HG03103 (cell line): ENCODE results near the gene APOBEC2.

Experiments
- ATAC-seq: cut with Tn5 transposase; IDR thresholded peaks from one replicate; pipeline ENCODE4 v1.9.1; 2021; ENCODE audit warnings: low read depth; ENCODE audit not compliant: unreplicated experiment

APOBEC2 gene

DNA sequence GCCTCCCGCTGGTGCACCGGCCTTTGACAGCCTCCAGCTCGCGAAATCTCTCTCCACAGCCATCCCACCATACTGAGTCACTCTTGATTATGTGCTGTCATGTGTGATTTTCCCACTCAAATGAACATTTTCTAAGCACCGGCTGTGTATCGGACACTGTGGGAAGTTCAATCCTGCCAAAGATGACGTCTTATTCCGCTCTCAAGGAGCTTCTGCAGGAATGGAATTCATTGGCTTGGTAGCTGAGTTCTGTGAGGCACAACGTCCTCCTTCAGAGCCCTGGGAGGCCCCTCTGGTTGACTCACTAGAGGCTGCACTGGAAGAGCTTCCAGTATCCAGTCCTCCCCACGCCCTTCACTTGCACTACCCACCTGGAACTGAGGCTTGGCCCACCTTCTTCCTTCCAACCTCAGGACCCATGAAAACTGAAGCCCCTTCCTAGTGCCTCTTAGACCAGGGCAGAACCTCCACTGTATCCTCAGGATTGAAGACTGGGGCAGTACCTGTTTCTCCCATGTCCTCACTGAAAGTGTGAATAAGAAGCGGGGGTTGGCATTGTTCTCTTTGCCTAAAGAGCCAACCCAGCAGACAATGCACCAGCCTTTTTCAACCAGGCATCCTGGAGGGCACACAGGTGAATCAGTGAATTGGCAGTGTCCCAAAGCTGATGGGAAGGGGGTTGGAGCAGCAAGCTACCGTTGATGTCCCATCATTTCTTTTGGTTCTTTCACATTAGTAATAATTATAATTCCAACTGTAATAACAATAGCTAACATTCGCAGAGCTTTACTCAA, 15.7 kb upstream of the APOBEC2 start:
- no peak for ATAC-seq

DNA sequence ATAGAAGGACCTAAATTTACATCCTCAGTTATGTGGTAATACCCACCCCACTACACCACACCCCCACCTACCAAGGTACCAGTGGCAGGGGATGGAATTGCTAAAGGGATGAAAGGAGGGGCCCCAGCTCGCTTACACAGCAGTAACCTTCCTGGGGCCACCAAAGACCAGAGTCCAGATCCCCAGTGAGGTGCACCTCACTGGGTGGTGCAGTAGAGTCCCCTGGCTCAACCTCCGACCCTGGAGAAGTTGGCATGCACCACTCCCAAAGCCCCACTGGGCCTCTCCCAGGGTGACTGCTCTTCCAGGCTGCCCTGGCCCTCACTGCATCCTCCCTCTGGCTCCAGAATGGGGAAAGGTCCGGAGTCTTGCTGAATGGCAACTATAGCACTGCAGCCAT, 14.8 kb upstream of the APOBEC2 start:
- no peak for ATAC-seq

DNA sequence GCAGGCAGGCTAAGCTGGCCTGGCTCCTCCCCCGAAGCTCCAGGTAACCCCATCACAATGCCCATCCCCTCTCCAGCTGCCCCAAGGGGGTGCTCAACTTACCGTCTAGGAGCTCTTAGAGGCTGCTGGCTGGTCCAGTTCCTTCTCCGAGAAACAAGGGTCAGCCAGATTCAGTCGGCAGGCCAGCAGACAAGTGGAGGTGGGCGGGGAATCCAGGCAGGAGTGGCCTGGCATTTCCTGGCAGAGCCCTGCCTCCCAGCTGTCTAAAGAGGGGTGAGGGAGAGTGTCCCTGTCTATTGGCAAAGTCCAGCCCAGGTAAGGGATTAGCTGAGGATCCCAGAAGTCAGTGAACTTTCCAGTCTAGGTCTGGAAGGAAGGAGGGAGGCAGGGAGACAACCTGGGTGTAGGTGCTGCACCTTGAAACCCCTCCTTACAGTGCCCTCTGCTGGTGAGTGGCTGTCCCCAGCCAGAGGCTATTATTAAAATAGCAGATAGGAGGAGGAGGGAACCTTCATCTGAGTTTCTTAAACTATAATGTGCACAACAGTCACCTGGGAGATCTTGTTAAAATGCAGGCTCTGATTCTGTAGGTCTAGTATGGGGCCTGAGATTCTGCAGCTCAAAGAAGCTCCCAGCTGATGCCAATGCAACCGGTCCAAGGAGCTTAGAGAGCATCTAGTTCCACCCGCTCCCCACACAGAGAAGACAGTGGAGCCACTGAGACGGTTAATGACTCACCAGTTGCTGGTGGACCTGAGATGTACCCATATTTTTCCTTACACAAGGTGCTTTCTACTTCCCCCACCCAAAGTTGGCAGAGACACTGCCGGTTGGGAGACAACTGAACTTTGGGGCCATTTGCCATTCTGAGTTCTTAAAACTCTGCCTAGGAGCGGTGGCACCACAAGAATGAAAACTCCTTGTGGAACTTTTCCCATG, 13.7 kb upstream of the APOBEC2 start, which contains the start of gene UNC5CL:
Gene UNC5CL (minus strand): TSS at position 162 of the 939 bp plus-strand sequence. CDS start 4,147 bp downstream, outside the sequence.
- no peak for ATAC-seq

DNA sequence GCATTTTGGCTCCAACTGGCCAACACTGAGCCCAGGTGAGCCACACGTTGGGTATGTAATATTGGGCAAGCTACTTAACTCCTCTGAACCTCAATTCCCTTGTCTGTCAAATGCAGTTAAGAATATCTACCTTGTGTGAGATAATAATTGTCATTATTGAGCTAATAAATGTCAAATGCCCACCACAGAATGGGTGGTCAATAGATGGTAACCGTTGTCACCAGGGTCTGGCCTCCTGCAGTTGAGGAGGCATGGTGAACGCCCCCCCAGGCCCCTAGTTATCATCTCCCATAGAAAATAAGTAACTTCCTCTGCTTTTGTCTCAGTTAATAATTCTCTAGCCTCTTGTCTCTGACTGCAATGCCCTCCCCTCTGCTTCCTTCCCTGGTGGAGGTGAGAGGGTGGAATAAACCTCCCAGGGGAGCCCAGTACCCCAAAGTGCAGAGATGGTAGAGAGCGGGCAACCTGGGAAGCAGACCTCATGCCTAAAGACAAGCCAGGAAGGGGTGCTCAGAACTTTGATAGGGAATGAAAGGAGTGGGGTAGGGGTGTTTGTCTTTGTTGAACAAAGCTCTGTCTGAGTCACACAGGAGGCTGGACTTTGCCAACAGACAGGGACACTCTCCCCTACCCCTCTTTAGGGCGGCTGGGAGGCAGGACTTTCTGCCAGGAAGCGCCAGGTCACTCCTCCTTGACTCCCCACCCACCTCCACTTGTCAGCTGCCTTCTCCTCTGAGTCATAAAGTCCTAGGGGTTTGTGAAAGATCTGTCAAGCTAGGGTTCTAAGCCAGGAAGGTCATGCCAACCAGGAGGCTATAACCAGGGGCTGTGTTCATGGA, 12.7 kb upstream of the APOBEC2 start:
- ATAC-seq: no peak

DNA sequence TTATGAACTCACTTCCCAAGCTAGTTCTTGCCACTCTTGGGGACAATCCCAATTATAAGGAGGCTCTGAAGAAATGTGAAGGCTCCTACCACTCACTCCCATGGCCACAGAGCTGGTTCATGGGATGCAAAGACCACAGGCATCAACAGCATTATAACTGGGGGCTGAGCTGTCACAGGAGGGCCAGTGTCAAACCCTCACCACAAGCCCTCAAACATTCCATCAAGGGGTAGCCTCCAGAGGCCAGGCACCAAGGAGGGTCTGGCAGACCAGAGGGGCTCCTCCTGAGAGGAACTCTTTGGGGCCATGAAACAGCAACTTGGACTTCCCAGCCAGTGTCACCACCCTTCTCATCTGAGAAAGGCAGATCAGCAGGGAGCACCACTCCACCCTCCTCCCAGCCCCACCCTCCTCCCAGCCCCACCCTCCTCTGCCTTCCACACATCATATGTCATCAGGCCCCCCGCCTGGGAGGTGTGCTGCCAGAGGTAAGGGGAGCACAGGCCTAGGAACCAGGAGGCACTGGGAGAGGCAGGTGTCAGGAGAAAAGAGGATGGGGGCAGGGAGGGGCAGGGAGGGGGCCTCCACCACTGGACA, 12.0 kb upstream of the APOBEC2 start:
- ATAC-seq: no peak

DNA sequence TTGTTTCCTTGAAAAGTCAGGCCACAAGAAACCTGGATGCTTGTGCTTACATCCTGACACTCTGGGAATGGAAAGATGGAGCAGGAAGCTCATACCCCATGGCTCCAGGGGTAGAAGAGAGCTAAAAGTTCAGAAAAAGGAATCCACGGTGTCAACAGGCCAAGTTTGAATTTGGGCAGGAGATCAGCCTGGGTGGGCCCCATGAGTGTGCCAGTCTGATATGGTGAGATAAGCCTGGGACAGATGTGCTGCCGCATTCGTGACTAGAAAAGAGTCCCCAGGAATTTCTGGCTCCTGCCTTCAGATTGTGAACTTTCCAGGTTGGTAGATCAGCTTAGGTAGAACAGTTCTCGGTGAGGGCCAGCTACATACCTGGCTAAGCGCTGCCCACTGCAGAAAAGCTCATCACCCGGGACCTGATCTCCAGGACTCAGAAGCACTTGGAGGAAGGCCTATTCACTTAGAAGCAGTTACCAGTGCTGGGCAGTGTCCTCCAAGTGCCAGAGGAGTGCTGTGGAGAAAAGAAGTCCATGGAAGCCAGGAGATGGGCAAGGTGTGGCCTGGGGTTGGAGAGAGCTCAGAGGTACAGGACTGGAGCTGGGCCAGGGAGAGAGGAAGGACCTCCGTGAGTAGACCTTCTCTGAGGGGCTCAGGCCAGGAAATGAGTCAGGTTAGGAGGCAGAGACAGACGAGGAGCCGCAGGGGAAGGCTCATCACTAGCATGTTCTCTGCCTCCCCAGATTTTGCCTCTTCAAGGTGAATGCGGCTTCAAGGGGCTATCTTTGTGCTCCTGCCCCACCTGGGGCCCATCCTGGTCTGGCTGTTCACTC, 10.6 kb upstream of the APOBEC2 start, which contains the start of gene TSPO2:
Gene TSPO2 (plus strand): TSS at position 242 of the 830 bp plus-strand sequence. CDS start 519 bp downstream, at position 761.
- ATAC-seq: no peak

DNA sequence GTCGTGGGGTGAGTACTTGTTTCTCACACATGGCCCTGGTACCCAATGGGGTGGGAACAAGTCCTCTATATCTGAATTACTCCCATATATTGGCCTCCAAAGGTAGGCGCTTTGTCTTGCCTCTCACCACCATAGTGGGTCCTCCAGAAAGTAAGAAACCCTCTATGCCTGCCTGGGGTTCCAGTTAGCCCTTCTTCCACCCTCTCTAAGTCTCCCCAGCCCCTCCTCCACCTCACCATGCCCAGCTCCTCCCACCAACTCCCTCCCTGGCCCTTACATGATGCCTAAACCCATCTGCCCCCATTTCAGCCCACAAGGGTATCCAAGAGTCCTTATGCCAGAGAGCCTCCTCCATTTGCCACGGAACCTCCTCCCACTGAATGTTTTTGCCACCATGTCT, 9.9 kb upstream of the APOBEC2 start:
- ATAC-seq: no peak

DNA sequence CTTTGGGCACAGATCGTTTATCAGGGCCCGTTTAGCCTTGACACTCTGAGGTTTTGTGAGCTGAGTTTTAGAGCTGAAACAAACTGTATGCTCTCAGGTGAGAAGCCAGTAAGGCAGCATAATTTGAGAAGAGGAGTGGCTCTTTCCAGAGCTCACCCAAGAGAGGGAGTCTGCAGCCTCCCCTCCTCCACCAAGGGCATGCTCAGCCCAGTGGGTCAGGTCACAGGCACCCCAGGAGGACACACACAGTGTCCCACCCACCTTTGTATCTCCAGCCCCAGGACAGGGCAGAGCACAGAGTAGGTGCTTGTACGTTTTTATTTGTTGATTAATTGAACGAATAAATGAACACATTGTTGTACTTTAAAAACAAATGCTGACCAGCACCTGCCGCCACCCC, 7.3 kb upstream of the APOBEC2 start:
- no peak for ATAC-seq

DNA sequence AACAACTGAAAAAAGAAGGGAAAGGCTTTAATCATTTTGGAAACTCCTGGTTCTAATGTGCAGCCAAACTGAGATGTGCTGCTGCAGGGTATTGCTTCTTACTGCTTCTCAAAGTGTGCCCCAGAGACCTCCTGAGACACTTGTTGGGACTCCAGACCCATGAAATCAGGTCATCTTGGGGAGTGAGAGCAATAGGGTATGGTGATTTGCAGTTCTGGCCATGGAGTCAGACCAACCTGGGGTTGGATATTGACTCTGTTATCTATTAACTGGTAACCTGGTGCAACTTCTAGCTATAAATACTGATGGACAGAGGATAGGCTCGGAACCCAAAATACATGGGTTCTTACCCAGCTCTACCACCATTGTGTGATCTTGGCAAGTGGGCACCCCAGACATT, 6.9 kb upstream of the APOBEC2 start:
- no peak for ATAC-seq

DNA sequence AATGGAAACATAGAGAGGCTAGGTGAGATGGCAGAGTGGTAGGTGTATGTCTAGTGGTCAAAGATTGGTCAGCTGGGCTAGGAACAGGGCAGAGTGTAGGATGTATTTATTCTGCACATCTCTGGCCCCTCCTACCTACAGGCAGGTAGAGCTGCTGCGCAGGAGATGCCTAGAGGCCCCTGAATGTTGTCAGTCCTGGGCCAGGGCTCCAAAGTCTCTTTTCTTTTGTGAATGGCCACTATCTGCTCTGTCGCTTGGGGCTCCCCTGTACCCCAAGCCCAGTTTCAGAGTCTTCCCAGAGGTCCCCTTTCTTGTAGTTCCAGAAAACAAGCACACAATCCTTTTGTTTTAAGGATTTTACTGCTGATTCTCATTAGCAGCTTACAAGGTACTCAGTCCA, 5.7 kb upstream of the APOBEC2 start:
- no peak for ATAC-seq

DNA sequence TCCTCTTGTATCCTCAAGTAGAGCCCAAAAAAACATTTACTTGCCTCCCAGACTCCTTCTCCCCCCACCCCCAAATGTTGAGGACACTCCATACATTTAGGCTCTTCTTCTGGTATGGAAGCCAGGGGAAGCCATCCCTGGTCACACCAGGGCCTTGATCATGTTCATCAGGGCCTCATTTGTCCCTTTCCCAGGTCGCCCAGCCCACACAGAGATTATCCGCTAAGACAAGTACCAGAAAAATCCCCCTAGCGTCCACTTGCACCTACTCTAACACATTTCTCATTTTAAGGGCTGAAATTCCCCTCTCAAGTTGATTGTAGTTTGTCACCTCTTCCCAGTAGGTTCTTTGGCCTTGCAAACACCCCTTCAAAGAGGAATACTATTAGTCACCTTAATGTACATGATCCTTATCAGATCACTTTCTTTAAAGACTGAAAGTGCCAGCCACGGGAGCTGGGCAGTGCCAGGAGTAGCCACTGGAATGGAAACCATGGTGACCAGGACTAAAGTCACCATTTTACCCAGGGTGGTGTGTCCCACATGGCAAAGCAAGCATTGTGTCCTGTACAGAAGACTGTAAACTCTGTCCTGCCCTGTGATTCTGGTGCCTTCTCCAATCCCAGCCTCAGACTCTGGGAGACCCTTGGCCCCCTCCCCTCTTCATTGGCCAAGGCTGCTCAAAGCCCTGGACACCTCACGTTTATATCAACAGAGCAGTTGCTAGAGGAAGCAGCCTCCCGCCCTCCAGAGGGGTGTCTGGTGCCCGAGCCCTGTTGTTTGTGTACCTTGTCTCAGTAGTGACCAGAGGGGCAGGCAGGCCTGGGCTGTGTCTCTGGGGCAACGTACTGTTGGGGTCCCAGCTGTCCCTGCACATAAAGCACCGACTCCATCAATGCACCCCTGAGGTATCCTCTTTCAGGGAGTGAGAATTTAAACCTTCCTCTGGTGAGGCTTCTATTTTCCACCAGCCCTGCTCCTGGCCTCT, 5.0 kb upstream of the APOBEC2 start:
- no peak for ATAC-seq

DNA sequence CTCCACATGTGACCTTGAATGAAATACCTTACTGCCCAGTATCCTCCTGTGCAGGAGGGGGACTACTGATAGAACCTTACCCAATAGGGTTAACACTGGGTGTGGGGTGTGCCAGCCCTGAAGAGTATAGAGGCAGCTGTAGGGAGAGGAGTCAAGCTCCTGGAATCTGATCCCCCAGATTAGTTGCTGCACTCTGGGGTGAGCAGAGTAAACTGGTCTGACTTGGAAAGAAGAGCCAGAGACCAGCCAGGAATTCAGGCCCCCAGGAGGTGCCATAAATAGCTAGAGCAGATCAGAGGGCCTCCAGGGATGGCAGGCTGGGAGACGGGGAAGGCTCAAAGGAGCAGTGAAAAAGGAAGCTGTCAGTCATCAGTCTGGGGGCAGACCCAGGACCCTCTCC, 3.5 kb upstream of the APOBEC2 start:
- no peak for ATAC-seq

DNA sequence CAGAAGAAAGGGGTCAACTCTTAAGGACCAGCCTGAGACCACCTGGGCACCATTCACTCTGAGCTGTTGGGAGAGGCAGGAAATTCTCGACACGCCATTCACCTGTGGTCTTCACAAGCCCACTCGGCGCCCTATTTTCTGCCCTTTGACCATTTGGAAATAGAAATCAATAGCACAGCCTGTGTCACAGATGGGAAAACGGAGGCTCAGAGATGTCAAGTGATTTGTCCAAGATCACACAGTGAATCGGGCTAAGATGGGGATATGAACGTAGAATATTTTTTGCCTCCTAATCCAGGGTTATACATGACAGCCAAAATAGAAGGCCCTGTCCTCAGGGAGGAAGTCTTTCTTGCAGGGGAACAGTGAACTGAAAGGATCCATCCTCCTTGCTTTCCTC, 3.0 kb upstream of the APOBEC2 start:
- ATAC-seq: no peak

DNA sequence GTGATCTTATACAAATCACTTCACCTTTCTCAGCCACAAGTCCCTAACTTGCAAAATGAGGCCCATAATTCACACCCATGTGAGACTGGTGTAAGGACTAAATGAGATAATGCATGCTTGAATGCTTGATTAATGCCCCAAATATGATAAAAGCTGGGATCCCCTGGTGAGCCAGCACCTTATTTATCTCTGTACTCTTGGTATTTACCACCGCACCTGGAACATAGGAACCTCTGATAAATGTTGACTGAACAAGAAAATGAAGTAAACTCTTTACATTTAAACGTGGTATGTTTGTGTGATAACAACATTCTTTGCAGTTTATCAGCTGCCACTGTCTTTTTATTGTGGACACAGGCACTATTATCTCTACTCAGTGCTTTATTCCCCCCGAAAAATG, 2.5 kb upstream of the APOBEC2 start:
- ATAC-seq: no peak

DNA sequence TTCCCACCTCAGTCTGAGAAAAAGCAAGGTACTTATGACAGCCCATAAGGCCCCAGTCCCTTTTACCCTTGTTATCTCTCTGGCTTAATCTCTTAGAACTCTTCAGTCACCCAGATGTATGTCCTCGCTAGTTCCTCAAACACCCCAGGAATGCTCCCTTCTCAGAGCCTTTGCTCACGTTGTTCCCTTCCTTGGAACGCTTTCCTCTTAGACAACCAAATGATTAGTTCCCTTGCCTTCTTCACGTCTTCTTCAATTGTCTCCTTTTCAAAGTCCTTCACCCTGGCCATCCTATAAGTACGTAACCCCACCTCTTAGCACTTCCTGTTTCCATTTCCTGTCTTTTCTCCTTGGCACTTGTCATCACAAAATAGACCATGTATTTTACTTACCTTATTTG, 1.1 kb upstream of the APOBEC2 start:
- ATAC-seq: no peak

DNA sequence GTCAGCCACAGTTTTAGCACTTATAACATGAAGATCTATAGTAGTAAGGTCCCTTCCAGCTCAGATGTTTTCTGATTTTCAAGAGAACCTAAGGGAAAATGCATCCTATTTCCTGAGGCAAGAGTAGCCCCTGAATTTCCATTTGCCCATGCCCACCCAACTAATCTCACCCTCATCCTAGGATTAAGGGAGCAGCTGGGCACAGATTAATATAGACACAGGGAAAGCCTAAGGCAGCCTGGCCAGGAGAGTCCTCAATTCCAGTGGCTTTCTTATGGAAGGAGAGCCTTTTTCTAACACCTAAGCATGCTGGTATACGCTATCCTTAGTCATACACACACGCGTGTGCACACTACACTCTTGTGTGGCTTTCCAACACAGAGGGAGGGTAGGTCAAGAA, 1.5 kb downstream of the APOBEC2 start:
- no peak for ATAC-seq

DNA sequence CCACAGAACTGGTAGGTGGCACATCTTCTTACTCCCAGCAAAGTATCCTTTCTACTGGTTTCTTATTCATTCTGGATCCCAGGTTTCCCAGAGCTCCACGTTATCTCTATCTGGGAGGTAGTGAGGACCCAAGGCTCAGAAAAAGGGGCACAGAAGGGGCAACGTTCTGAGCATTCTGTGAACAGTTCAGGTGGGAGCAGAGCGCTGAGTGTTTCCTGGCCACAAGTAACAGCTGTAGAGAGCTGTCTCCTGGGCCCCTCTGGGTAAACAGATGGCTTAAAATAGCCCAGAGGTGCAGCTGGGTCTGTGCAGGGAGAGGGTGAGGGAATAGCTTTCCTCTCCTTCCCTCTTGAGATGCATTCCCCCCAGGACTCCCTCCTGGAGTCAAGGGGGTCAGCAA, 2.1 kb downstream of the APOBEC2 start:
- ATAC-seq: no peak
